ENCODE results near the gene PLLP.
"Not testable (repeated sequence)": the region's sequence is repeated elsewhere in the genome, so short reads cannot be mapped to it uniquely, and the experiment has no call there.

Gene PLLP

GRCh38 chr16:57303021-57303909 lies 18.8 kb upstream of the PLLP start:
- DNase-seq (ENCODE audit: low read depth): no peak

DNA sequence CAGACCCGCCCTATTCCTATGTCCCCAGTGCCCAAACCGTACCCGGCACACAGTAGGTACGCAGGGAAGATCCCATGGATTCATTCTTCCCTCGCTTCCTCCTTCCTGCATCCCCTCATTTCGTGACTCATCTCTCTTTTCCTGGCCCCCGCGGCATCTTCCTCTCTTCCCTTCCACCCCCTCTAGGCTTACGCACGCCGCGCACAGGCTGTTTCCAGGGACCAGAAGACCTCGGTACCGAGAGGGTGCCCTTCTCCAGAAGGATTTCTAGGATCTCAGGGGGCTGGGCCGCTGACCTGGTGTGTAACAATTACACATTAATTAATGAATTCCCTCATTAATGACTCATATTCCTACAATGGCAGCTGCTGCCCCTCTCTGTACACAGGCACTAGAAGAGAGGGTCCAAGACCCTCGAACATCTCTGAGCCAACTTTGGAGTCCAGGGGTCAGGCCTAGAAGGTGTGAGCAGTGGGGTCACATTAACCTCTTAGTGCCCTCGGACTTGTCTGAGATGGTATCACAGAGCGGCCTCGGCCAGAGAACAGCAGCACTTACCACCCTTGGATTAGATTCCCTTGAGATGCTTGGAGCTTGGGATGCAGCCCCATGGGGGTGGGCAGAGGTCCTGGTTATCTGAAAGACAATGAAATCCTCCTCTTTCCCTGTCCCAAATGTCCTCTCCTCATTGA lies 16.8 kb upstream of the PLLP start:
- no peak for DNase-seq (ENCODE audit: low read depth)

GRCh38 chr16:57300387-57301125 lies 16.1 kb upstream of the PLLP start:
- peak; percentile 96 for DNase-seq (ENCODE audit: low read depth)

- peak; percentile 68 for DNase-seq (ENCODE audit: low read depth)
Measured at GRCh38 chr16:57299719-57300386, 15.4 kb upstream of the PLLP start.

DNA sequence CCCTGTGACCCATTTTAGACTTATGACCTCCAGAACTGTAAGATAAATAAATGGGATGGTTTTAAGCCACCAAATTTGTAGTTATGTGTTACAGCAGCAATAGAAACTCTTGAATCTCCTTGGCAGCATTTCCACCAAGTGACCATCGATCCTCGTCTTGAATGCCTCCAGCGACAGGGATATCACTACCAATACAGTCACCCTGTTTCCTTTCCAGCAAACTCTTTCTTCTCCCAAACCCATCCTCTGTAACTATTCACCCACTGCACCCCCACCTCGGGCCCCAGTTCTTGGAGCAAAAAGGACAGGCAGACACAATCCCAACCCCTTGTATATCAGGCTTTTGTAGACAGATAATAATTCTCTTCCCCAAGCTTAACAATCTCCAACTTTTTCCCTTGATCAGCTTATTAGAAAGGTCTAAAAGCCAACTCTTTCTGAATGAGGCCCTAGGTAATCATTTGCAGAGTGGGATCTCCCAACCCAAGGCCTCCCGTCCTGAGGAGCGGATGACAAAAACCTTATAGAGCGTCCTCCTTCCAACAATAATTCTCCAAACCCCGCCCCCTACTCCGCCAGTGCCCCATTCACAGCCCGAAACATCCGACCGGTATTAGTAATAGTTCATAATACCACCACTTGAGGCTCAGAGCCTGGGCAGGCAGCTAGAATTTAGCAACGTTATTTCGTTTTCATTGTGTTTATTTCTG lies 14.7 kb upstream of the PLLP start:
- peak; percentile 19 for DNase-seq (ENCODE audit: low read depth)

DNA sequence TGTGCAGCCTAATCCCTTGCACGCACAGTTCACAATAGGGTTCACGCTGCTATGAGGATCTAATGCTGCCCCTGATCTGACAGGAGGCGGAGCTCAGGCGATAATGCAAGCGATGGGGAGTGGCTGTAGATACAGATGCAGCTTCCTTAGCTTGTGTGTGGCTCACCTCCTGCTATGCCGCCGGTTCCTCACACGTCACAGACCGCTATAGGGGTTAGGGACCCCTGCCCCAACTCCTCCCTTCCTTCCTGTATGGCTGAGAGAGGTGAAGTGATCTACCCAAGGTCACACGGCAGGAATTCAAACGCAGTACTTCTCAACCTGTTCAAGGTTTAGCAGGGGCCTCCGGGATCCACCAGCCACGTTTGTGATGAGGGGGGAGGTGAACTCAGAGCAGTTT lies 13.4 kb upstream of the PLLP start:
- DNase-seq (ENCODE audit: low read depth): peak; percentile 15

DNA sequence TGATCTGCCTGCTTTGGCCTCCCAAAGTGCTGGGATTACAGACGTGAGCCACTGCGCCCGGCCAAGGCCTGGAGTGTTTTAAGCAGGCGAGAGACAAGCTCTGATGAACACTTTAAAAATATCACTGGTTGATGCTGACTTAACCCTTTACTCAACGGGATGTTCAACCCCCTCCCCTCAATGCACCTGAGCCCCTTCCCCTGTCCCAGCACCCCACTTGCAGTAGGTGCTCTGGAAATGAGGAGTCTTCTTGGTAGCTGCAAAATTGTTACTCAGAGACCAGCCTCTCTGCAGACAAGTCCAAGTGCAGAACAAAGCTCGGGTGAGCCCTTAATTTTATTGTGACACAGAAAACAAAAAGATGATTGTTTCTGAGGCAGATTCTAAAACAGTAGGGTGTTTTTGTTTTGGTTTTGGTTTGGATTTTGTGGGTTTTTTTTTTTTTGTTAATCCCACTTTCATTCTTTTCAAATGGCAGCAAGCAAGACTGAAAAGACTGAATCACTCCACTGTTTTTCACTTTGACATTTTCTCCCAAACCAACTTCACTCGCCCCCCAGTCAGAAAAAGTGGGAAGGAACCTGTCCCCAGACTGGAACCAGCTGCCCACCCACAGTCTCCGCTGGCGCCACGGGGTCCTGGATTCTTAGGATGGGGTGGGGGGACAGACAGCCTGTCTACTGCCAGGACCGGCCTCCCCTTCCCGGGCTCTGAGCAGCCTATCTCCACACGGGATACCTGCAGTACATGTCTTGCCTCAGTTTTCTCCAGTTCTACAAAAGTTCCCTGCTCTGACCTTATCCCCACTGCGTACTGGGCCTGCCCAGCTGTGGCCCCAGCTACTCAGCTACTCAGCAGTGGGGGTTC lies 5.2 kb upstream of the PLLP start:
- no peak for DNase-seq (ENCODE audit: low read depth)

DNA sequence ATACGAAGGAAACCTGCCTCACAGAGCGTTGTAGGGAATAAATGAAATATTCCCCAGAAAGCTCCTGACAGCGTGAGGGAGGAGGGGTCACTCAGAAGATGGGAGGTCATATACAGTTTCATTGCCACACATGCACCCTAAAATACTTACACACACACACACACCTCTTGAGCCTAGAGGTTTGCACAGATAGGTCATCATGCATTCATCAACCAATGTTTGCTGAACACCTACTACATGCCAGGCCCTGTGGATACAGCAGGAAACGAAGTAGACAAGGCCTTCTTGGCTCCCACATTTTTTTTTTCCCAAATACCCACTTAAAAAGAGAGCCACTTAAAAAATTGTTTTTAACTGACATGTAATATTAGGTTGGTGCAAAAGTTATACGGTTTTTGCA lies 907 bp upstream of the PLLP start:
- no peak for DNase-seq (ENCODE audit: low read depth)

GRCh38 chr16:57284952-57285363 lies 486 bp upstream of the PLLP start:
- DNase-seq (ENCODE audit: low read depth): no peak

GRCh38 chr16:57283959-57284208 lies 588 bp downstream of the PLLP start:
- no peak for DNase-seq (ENCODE audit: low read depth)

DNA sequence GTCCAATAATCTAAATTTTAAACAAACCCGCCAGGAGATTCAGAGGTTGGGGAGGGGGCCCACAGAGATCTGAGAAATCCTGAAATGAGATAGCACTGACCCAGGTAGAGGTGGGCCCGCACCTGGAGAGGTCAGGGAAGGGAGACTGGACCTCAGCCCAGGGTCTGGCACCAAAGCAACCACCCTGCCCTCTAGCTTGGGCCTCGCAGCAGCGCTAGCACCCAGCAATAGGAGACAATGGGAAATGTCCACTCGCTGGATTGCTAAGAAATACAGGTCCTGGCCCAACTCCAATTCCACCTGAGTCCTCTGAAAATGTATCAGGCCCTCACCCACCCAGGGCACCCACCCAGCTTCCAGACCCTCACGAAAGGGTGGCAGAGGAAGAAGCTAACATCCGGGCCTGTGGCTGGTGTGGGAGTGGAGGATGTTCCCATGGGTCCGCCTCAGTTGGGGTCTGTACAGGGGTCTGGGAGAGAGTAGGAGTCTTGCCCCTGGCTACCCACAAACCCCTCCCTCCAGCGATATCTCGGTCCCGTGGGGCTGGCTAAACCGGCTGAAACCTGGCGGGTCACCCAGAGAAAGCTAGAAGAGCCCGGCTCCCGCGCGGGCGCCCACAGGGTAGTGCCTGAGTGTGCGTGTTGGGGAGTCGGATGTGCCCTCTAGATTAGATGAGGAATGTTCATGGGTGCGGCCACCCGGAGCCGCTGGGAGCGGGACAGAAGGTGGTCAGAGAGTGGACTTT lies 1.1 kb downstream of the PLLP start:
- DNase-seq (ENCODE audit: low read depth): no peak

- DNase-seq (ENCODE audit: low read depth): no peak
Measured at GRCh38 chr16:57282510-57283213, 1.8 kb downstream of the PLLP start.

GRCh38 chr16:57281791-57282190 lies 2.7 kb downstream of the PLLP start:
- no peak for DNase-seq (ENCODE audit: low read depth)

- DNase-seq (ENCODE audit: low read depth): no peak
Measured at GRCh38 chr16:57279780-57280638, 4.5 kb downstream of the PLLP start.

DNA sequence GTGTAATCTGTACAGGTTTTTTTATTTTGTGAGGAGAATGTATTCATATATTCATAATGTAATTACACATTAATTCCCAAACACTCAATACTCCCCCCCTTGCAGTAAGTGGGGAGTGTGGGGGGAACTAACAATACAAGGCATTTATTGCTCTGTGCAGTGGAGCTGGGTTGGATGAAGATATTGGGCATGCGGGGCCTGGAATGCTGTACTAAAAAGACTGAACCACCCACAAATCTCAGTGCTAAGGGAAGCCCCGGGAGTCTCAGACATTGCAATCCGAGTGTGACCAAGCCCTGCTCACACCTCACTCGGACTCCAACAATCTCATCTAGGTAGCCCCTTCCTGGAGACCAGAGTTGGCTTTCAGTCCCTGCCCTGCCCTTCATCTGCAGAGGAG lies 6.0 kb downstream of the PLLP start:
- no peak for DNase-seq (ENCODE audit: low read depth)

- peak; percentile 22 for DNase-seq (ENCODE audit: low read depth)
Measured at GRCh38 chr16:57277586-57277985, 6.9 kb downstream of the PLLP start.

GRCh38 chr16:57276596-57276995 lies 7.9 kb downstream of the PLLP start:
- no peak for DNase-seq (ENCODE audit: low read depth)

GRCh38 chr16:57275946-57276345 lies 8.5 kb downstream of the PLLP start:
- DNase-seq (ENCODE audit: low read depth): not testable (repeated sequence)
